Stimulated activated CD4-positive, alpha-beta T cell treated with anti-CD3 and anti-CD28 coated beads, Interleukin-12 subunit alpha, Interleukin-12 subunit beta, amount 100 ng/mL, for 4 hours (primary cell): Measurements from ENCODE around the gene TRIM2.
A peak's percentile ranks its signal among the peaks of the same experiment; 100 is the strongest.

Source experiments
- DNase-seq: peaks from one replicate; pipeline ENCODE4 v3.0.0-alpha.2; 2020

TRIM2 gene

DNA sequence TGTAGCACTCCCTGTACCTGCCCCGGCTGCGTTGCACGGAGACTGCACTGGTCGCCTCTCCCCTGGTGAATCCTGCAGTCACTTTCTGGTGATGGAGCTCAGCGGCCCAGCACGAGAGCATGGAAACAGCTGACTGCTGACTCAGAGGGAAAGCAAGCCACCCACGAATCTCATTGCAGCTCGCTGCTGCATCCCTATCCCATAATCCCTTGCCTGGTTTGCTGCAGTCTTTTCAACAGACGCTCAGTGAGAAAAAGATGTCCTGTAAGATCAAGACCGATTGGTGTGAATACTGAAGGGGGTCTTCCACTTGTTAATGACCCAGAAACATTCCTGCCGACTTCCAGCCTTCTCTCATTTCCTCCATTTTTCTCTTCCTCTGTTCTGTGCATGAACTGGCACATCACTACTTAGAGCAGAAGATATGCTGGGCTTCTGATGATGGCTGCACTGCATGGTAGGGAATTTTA is 52.9 kb downstream of the TRIM2 start:
- DNase-seq, result peak; percentile 20

DNA sequence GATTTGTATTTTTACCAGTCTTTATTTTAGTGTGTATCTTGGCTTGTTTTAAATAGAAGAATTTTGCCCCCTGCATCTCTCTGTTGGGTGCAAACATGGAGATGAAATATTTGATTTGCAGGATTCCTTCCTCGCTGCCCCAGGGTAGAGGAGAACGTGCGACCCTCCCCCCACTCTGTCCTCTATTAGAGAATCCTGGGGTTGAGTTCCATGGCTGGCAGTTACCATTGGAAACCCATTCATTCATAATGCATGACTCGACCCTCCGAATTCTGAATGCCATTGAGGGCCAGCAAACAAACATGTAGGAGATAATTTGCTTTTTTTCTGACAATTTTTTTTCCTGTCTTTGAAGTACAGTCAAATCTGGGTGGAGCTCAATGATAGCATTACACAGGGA is 53.7 kb downstream of the TRIM2 start:
- no peak for DNase-seq

DNA sequence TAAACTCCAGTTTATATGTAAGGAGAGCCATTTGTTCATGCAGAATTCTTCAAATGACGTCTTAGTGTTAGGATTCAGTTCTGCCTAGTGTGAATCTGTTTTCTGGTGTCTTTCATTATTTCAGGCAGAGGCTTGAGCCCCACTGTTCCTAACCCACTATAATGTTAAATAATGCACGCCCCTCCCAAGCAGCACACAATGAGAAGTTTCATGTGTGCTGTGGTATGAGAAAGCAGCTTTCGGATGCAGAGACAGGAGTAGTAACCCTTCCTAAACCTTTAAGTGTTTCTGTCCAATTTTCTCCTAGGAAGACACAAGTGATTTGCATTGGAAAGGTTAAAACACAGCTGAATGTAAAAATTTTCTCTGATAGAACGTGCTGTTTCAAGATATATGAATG is 54.5 kb downstream of the TRIM2 start:
- DNase-seq, result no peak

DNA sequence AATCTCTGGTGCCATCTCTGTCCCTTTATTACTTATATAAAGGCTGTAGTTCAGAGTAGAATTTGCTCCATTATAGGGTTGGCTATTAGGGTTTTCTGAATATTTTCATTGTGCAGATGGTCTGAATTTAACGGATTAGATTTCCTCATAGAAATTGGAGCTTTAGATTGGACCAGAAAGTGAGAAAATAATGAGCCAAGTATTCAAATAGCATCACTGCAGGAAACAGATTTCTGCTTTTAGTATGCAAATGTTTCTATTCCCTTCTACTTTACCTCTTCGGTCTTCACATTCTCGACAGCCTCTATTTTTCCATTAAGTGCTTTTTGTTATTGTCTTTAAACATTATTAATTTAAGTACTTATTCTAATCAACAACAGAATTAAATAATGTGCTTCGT is 55.4 kb downstream of the TRIM2 start:
- DNase-seq, result no peak

DNA sequence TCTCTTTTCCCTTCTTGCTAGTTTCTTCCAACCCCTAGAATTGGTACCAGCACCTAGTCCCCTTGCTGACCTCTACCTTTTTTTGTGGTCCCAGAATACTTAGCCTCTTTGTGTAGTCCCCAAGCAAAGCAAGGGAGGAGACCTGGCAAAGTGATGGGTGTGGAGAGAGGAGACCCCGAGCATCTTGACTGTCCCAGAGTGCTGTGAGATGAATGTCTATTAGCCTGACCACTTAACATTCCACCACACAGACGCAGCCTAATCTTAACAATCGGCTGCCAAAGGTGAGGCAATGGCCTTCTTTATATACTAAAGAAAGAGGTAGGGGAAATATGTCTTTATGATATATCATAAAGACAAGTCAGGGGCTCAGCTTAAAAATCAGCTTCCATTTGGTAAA is 55.9 kb downstream of the TRIM2 start:
- no peak for DNase-seq

DNA sequence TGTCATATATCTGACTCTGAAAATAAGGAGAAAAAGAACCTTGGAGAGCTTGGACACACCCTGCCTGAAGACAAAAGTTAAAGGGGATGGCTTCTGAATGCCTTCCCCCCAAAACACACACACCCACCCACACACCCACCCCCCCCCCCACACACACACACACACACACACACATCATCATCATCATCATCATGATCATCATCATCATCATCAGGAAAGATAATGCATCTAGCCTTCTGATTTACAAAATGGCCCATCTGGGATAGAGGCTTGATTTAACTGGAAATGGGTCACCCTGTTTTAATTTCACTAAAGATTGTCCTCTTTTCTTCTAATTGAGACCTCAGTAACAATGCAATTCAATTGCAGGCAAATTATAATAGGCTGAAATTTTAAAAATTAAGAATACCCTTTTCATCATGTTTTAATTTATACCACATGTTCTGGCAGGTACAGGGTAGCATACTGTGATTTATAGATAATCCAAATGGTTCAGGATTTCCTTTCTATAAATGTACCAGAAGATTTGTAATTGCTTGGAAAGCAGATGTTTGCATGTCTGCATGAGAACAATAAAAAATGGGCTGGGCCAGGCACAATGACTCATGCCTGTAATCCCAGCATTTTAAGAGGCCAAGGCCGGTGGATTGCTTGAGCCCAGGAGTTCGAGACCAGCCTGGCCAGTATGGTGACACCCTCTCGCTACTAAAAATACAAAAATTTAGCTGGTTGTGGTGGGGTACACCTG is 56.5 kb downstream of the TRIM2 start:
- DNase-seq, result no peak

DNA sequence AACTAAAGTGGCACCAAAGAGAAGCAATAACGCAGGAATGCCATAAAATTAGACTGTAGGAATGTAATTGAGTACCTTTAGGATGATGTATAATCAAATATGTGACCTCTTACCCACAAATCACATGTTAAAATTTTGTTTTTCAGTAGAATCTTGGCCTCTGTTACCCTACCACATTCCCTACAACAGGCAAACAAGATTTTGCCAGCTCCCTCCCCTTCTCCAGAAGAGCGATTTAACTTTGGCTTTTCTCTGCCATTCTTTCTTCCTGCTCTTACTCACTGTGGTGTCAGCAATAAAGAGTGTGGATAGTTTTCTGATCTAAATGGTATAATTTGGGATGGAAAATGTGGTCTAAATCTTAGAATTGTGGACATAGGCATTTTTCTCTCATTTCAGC is 57.2 kb downstream of the TRIM2 start:
- DNase-seq, result no peak

DNA sequence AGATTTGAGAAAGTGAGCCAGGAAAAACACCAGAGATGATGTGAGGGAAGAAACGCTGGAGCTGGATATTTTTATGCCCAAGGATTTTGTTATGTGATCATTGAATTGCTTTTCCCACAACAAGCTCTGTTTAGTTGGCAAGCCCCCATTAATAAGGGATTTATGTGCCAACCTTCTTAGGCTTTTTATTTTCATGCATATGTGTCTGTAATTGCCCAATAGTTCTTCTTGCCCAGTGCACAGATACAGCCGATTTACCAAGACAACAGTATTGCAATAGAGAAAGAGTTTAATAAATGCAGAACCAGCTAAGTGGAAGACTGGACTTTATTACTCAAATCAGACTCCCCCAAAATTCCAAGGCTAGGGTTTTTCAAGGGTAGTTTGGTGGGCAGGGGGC is 57.7 kb downstream of the TRIM2 start:
- DNase-seq, result no peak

DNA sequence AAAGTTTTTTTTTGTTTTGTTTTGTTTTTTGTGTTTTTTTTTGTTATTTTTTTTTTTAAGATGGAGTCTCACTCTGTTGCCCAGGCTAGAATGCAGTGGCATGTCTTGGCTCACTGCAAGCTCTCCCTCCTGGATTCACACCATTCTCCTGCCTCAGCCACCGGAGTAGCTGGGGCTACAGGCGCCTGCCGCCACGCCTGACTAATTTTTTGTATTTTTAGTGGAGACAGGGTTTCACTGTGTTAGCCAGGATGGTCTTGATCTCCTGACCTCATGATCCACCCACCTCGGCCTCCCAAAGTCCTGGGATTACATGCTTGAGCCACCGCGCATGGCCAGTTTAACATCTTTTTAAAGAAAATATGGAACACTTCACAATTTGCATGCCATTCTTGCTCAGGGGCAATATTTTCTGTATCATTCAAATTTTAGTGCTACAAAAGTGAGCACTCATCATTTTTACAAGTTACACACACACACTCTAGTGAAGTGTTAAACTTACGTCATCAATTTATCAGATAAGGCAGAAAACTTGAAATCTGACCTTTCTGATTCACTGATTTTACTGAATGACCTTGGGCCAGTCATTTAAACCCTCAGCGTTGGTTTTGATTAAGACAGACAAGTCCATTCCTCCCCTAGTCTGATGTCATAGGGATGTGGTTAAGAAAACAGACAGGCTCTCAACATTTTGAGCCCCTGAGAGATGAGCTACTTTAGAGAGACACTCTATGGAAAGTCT is 61.2 kb downstream of the TRIM2 start:
- DNase-seq, result no peak

DNA sequence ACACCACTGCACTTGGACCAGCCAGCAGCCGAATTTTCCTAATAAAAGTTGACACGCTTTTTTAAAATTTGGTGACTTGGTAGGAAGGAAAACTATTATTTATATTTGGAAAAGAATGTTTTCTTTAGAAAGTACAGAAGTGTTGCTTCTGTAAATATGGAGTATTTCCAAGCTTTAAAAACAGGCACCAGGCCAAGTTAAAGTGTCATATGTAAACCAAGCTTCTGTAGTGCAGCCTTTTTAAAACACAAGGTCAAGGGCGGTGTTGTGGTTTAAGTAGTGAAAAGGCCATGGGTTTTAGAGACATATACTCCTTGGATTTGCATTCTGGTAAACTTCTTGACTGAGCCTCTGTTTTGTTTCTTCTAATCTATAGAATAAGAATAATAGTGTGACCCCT is 62.7 kb downstream of the TRIM2 start:
- no peak for DNase-seq

DNA sequence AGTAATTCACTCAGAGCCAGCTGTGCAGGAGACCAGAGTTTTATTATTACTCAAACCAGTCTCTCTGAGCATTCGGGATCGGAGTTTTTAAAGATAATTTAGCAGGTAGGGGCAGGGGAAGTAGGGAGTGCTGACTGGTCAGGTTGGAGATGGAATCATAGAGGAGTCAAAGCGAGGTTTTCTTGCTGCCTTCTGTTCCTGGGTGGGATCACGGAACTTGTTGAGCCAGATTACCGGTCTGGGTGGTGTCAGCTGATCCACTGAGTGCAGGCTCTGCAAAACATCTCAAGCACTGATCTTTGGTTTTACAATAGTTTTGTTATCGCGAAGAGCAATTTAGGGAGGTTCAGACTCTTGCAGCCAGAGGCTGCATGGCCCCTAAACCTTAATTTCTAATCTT is 63.6 kb downstream of the TRIM2 start:
- no peak for DNase-seq

DNA sequence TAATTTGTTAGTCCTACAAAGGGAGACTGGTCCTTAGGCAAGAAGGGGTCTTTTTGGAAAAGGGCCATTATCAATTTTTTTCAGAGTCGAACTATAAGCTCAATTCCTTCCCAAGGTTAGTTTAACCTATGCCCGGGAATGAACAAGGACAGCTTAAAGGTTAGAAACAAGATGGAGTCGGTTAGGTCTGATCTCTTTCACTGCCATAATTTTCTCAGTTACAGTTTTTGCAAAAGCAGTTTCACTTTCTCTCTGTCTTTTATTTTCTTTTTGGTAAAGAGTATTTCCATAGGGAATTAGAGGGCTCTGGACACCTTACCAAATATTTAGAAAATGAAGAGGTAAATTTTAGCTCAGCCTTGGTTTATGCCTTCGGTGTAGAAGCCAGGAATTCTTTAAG is 64.1 kb downstream of the TRIM2 start:
- no peak for DNase-seq

DNA sequence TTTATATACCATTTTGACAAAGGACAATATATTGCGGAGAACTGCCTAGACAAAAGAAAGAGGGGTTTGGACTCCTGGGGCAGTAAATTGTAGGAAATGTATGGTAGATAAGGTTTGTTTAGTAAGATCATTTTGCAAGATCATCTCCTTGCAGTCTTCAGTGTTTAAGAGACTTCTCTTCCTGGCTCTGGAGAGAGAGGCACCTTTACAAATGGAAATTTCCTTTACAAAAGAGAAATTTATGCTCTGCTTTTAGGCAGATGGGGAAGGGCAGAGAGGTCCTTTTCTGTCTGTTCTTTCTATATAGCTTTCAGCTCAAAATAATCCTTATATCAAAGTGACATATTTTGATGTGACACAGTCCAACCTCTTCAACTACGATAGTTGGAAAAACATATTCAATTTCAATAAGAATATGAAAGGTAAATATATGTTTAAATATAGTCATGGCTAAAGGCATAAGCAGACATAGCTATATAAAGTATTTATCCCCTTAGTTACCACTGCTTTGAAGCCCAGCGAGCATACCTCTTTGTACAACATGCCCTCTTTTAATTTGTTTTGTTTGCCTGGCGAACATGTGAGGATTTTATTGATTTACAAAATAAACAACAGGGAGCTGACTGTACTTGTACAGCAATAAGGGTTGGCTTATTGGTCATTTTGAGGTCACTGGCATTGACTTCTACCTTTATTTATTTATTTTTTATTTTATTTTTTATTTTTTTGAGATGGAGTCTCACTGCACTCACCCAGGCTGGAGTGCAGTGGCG is 65.2 kb downstream of the TRIM2 start:
- no peak for DNase-seq

DNA sequence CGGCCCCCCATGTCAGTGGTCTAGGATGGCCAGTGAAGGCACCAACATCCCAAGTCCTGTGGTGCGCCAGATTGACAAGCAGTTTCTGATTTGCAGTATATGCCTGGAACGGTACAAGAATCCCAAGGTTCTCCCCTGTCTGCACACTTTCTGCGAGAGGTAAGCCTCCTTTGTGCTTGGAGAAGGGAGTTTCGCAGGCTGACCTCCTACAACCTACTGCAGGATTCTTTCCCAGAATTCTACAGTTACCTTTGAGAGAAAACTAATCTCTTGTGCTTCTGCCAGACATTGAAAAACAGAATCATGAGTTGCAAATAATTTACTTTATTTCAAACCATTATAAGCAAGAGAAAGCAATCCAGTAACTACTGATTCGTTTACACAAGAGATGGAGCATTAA is 66.1 kb downstream of the TRIM2 start:
- DNase-seq, result no peak

DNA sequence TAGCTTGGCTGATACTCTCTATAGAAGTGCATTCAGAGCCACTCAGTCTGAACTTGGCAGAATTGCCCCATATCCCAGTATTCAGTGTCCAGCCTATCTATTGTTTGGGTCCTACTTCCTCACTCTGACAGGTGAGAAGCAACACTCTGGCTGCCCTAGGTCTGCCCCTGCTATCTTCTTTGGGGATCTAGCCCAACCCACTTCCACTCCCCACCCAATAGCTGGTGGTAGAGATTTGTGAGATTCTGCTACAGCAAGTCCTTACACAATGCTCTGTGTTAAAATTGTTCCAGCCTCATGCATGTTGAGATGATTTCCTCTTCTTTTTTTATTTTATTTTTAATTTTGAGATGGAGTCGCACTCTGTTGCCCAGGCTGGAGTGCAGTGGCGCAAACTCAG is 67.6 kb downstream of the TRIM2 start:
- DNase-seq, result no peak

DNA sequence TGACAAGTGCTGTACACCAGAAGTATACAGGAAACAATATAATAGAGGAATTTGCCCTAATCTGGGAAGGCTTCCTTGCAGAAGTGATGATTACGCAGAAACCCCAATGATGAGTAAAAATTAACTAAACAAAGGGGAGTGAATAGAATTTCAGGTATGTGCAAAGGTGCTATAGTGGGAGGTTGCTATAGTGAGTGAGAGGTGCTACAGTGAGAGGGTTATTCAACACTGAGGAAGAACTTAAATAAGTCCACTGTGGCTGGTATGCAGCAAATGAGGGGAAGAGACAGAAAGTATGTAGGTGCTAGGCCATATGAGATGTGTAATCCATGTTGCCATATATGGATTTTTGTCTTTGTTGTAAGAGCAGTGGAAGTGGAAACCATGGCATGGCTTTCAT is 69.5 kb downstream of the TRIM2 start:
- DNase-seq, result no peak

DNA sequence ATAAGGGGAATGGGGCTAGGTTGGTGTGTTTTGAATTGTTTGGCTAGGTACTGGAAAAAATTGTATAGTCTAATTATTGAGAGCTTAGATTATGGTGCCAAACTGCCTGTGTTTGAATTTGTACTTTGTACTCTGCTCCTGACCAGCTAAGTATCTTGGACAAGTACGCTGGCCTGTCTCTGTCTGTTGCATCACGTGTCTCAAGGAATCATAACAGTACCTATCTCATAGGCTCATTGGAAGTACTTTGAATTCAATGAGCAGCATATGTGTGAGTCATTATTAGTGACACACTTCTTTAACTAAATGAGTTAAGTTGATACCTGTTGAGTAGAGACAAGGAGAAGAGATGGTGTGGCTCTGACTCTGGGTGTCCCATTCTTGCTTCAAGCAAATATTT is 70.7 kb downstream of the TRIM2 start:
- no peak for DNase-seq

DNA sequence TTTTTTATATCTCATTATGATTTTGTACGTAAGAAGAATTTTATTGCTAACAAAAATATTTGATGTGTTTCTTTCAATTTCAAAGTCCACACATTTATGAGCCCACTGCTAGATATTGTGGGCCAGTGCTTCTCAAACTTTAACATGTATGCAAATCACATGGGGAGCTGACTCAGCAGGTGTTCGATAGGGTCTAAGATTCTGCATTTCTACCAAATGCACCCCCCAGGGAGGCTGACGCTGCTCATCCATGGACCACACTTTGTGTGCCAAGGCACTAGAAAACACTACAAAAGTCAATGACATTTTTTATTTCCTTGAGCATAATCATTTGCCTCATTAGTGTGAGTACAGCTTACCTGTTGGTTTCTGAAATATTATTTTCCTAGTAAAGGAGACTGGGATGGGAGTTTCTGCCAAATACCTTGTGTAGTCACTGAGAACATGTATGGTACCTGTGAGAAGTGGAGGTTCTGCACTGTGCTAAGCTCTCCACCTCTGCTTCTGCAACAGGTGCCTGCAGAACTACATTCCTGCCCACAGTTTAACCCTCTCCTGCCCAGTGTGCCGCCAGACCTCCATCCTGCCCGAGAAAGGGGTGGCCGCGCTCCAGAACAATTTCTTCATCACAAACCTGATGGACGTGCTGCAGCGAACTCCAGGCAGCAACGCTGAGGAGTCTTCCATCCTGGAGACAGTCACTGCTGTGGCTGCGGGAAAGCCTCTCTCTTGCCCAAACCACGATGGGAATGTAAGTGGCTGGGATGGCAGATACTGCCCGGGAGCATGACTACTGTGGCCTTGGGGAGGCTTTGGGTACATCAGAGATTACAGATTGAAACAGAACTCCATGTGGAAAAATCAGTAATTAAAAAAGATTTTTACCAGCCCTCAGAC is 71.4 kb downstream of the TRIM2 start:
- no peak for DNase-seq

DNA sequence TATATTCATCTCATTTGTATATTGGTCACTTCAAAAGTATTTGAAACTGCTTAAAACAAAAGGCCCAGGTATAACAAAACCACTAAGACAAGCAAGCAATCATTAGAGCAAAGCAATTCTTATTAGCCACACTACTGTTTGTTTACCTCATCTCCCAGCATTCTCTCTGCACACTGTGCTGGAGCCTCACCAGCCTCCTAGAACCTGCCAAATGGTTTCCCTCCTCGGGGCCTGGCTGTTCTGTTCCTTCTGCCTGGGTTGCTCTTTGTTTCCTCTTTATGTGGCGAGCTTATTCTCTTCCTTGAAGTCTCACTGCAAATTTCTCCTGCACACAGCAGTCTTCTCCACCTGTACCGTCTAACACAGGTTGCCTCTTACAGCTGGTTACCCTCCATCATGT is 72.7 kb downstream of the TRIM2 start:
- no peak for DNase-seq

DNA sequence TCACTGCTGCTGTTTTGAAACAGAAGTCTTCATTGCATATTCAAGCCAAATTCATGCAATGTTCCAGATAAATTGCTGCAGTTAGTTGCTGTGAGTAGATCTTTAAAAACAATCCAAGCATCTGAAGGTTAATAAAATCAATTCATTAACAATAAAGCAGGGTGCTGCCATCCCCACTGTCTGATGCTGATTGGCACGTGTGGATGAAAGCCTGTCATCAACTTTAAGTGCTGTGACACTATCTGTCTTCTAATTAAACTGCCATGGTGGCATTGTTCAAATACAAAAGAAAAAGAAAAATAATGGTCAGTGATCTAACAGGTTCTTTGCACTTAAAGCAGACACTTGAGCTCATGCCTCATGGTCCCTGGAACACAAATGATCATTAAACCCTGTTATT is 77.2 kb downstream of the TRIM2 start:
- DNase-seq, result no peak

DNA sequence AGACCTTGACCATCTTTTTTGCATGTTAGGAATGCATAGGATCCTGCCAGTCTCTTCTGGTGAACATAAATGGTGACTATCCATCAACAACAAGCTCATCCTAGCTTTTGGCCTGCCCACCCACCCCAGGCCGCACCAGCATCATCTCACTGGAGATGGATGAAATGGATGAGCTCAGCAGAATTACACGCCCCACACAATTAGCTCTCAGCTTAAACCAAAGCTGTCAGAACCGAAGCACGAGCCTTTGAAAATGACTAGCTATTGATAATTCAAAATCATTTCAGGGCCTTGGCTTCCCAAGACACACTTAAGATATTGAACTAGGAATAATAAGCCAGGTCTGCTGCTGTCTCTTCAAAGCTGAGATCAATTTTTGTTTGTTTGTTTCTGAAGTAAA is 77.8 kb downstream of the TRIM2 start:
- no peak for DNase-seq

DNA sequence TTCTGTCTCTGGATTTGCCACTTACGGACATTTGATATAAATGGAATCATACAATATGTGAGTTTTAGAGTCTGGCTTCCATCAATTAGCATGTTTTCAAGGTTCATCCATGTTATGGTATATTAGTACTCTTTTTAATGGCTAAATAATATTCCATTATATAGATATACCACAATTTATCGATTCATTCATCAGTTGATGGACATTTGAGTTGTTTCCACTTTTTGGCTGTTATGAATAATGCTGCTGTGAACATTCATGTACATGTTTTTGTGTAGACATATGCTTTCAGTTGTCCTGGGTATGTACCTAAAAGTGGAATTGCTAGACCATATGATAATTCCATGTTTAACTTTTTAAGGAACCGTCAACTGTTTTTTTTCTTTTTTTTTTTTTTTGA is 79.0 kb downstream of the TRIM2 start:
- no peak for DNase-seq

DNA sequence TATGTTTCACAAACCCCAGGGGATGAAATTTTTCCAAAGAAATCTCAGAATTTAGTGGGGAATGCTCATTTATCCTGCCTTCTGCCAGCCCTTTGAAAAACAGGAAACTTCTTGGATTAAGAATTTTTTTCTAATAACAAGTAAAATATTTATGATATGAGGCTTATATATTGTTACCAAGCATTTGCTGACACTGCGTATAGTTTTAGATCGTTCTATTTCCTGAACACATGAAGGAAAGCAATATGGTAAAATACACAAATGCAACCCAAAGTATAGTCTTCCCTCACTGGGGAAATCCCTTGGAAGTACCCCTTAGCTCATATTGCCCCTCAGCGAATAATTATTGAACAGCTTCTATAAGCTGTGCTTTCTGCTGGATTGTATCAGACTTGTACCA is 85.9 kb downstream of the TRIM2 start:
- DNase-seq, result no peak
